Measurements from ENCODE around the gene OR8G5.

The OR8G5 gene

GRCh38 chr11:124210421-124210820 lies 45.8 kb upstream of the OR8G5 start:
- Histone ChIP-seq H3K4me3 (ENCODE audit: low read depth, low read length) (no peak overlapping the region), H3K9me3 (ENCODE audit: control insufficient read depth, insufficient read depth, low read depth, low read length) (no peaks in the 10 kb centered on the region), H3K36me3 (ENCODE audit: control insufficient read depth in 2 of 2, insufficient read depth in 1 of 2, low read length in 2 of 2) (no peaks in the 10 kb centered on the region), H3K27ac (ENCODE audit: extremely low read depth, low read depth, low read length) (no peak overlapping the region), H3K4me1 (ENCODE audit: control insufficient read depth, insufficient read depth, low read length) (no peaks in the 10 kb centered on the region)
- ChIA-PET CTCF (no interaction called here), POLR2A (no interaction called here)
- TF ChIP-seq ZNF138 (tag by site-specific recombination; IDR thresholded peaks at IDR 0.05; ENCODE audit: borderline replicate concordance) (no peak), ZNF747 (tag by site-specific recombination; IDR thresholded peaks at IDR 0.05) (no peak)

- H3K4me3 ChIP-seq (ENCODE audit: low read depth, low read length), result no peak overlapping the region
- H3K9me3 ChIP-seq (ENCODE audit: control insufficient read depth, insufficient read depth, low read depth, low read length), result no peaks in the 10 kb centered on the region
- H3K36me3 ChIP-seq (ENCODE audit: control insufficient read depth in 2 of 2, insufficient read depth in 1 of 2, low read length in 2 of 2), result no peaks in the 10 kb centered on the region
- no peak overlapping the region for H3K27ac ChIP-seq (ENCODE audit: extremely low read depth, low read depth, low read length)
- no peaks in the 10 kb centered on the region for H3K4me1 ChIP-seq (ENCODE audit: control insufficient read depth, insufficient read depth, low read length)
- no peak for TF ChIP-seq ZBTB7A (tag by site-specific recombination; IDR thresholded peaks at IDR 0.05; ENCODE audit: low read depth)
- no peak for TF ChIP-seq ZNF560 (tag by site-specific recombination; IDR thresholded peaks at IDR 0.05; ENCODE audit: borderline replicate concordance)
- no peak for TF ChIP-seq ZBTB17 (tag by site-specific recombination; IDR thresholded peaks at IDR 0.05)
- no peak for TF ChIP-seq RBAK (tag by site-specific recombination; IDR thresholded peaks at IDR 0.05)
- no peak for TF ChIP-seq ZIC2 (tag by site-specific recombination; IDR thresholded peaks at IDR 0.05)
- no peak for TF ChIP-seq ZNF501 (tag by site-specific recombination; IDR thresholded peaks at IDR 0.05)
- ChIA-PET CTCF (no interaction called here), POLR2A (no interaction called here)
Observed at GRCh38 chr11:124211321-124211720, 44.9 kb upstream of the OR8G5 start.

- ChIA-PET POLR2A (no interaction called here), CTCF (interaction anchor here (1.0 kb wide), 1 partner anchor 145 kb away, joined by 5 read pairs; no protein-coding TSS in a partner anchor)
- Histone ChIP-seq H3K4me1 (ENCODE audit: control insufficient read depth, insufficient read depth, low read length) (no peaks in the 10 kb centered on the region), H3K9me3 (ENCODE audit: control insufficient read depth, insufficient read depth, low read depth, low read length) (no peaks in the 10 kb centered on the region), H3K27ac (ENCODE audit: extremely low read depth, low read depth, low read length) (no peak overlapping the region), H3K36me3 (ENCODE audit: control insufficient read depth in 2 of 2, insufficient read depth in 1 of 2, low read length in 2 of 2) (no peaks in the 10 kb centered on the region), H3K4me3 (ENCODE audit: low read depth, low read length) (no peak overlapping the region)
- TF ChIP-seq ZNF324 (tag by site-specific recombination; IDR thresholded peaks at IDR 0.05) (no peak), ZNF175 (tag by site-specific recombination; IDR thresholded peaks at IDR 0.05) (no peak)
Observed at GRCh38 chr11:124214027-124214426, 42.1 kb upstream of the OR8G5 start.

GRCh38 chr11:124219126-124219525 lies 37.0 kb upstream of the OR8G5 start:
- POLR2A ChIA-PET, result no interaction called here
- TF ChIP-seq AEBP2 (tag by site-specific recombination; IDR thresholded peaks at IDR 0.05; ENCODE audit: borderline replicate concordance) (no peak), ZNF501 (tag by site-specific recombination; IDR thresholded peaks at IDR 0.05) (no peak)
- Histone ChIP-seq H3K27ac (ENCODE audit: extremely low read depth, low read depth, low read length) (no peak overlapping the region), H3K36me3 (ENCODE audit: control insufficient read depth in 2 of 2, insufficient read depth in 1 of 2, low read length in 2 of 2) (no peaks in the 10 kb centered on the region), H3K4me1 (ENCODE audit: control insufficient read depth, insufficient read depth, low read length) (no peaks in the 10 kb centered on the region), H3K4me3 (ENCODE audit: low read depth, low read length) (no peak overlapping the region), H3K9me3 (ENCODE audit: control insufficient read depth, insufficient read depth, low read depth, low read length) (no peaks in the 10 kb centered on the region)
- CTCF ChIA-PET, result interaction anchor here (0.6 kb wide), 1 partner anchor 155 kb away, joined by 3 read pairs; no protein-coding TSS in a partner anchor

- POLR2A ChIA-PET, result no interaction called here
- no peak overlapping the region for H3K4me3 ChIP-seq (ENCODE audit: low read depth, low read length)
- H3K4me1 ChIP-seq (ENCODE audit: control insufficient read depth, insufficient read depth, low read length), result no peaks in the 10 kb centered on the region
- H3K27ac ChIP-seq (ENCODE audit: extremely low read depth, low read depth, low read length), result no peak overlapping the region
- H3K9me3 ChIP-seq (ENCODE audit: control insufficient read depth, insufficient read depth, low read depth, low read length), result no peaks in the 10 kb centered on the region
- H3K36me3 ChIP-seq (ENCODE audit: control insufficient read depth in 2 of 2, insufficient read depth in 1 of 2, low read length in 2 of 2), result no peaks in the 10 kb centered on the region
- CTCF ChIA-PET, result interaction anchor here (0.6 to 0.7 kb wide), 2 partner anchors 180 to 226 kb away, joined by 3 to 4 read pairs; no protein-coding TSS in a partner anchor
- no peak for TF ChIP-seq ZNF548 (tag by site-specific recombination; IDR thresholded peaks at IDR 0.05)
- no peak for TF ChIP-seq ZBTB44 (tag by site-specific recombination; IDR thresholded peaks at IDR 0.05)
- no peak for TF ChIP-seq SCRT1 (tag by site-specific recombination; IDR thresholded peaks at IDR 0.05; ENCODE audit: borderline replicate concordance)
- no peak for TF ChIP-seq ZNF133 (tag by site-specific recombination; IDR thresholded peaks at IDR 0.05)
- TF ChIP-seq REPIN1 (tag by site-specific recombination; IDR thresholded peaks at IDR 0.05; ENCODE audit: low read depth), result no peak
- TF ChIP-seq ZNF558 (tag by site-specific recombination; IDR thresholded peaks at IDR 0.05), result no peak
- no peak for TF ChIP-seq PRDM4 (tag by site-specific recombination; IDR thresholded peaks at IDR 0.05)
- no peak for TF ChIP-seq ZNF449 (tag by site-specific recombination; IDR thresholded peaks at IDR 0.05)
Observed at GRCh38 chr11:124222407-124222806, 33.8 kb upstream of the OR8G5 start.

Data from HEK293 (cell line).